GM23338 (cell line): ENCODE data around the gene FGFR2. TPM values are rescaled to one million over a fixed set of nuclear protein-coding genes. Genes with fewer than 3 reads are reported as not detected.

ENCODE experiments used
- ATAC-seq: fragments of 200-7000 bp; cut with Tn5 transposase; 3 replicates; pipeline ENCODE4 v1.9.1; 2020
- DNase-seq: peaks from one replicate; pipeline ENCODE4 v3.0.0-alpha.2; 2015; ENCODE audit warnings: low spot score
- H2AFZ ChIP-seq: fragments of 200-600 bp; sonication (generic); 2 replicates; pipeline ENCODE4 v1.8.0; 2016; ENCODE audit warnings: antibody characterized with exemption, mild to moderate bottlenecking, moderate library complexity
- H3F3A ChIP-seq: fragments of 200-600 bp; sonication (generic); replicated peaks from 2 replicates; pipeline ENCODE4 v1.8.0; 2017; ENCODE audit warnings: antibody characterized with exemption, mixed run types, low read depth
- H3K27ac ChIP-seq: fragments of 200-600 bp; sonication (generic); 2 replicates; pipeline ENCODE4 v1.6.1; 2016; ENCODE audit warnings: low read depth
- H3K27me3 ChIP-seq: fragments of 200-600 bp; sonication (generic); 2 replicates; pipeline ENCODE4 v1.8.0; 2016; ENCODE audit warnings: mild to moderate bottlenecking, mixed run types, moderate library complexity; ENCODE audit not compliant: insufficient read depth
- H3K36me3 ChIP-seq: fragments of 200-600 bp; sonication (generic); 2 replicates; pipeline ENCODE4 v1.8.0; 2016; ENCODE audit warnings: mild to moderate bottlenecking; ENCODE audit not compliant: insufficient read depth
- H3K4me1 ChIP-seq: fragments of 200-600 bp; sonication (generic); 2 replicates; pipeline ENCODE4 v1.8.0; 2016; ENCODE audit warnings: mild to moderate bottlenecking, moderate library complexity; ENCODE audit not compliant: insufficient read depth
- H3K4me2 ChIP-seq: fragments of 200-600 bp; sonication (generic); 2 replicates; pipeline ENCODE4 v1.7.1; 2017; ENCODE audit warnings: mixed run types
- H3K4me3 ChIP-seq: fragments of 200-600 bp; sonication (generic); 2 replicates; pipeline ENCODE4 v1.6.1; 2016; ENCODE audit warnings: mixed run types
- H3K79me2 ChIP-seq: fragments of 200-600 bp; sonication (generic); replicated peaks from 2 replicates; pipeline ENCODE4 v1.8.0; 2017; ENCODE audit warnings: mild to moderate bottlenecking; ENCODE audit not compliant: insufficient read depth
- H3K9me2 ChIP-seq: fragments of 200-600 bp; sonication (generic); 2 replicates; pipeline ENCODE4 v1.8.0; 2017; ENCODE audit not compliant: insufficient read depth
- H4K20me1 ChIP-seq: fragments of 200-600 bp; sonication (generic); replicated peaks from 2 replicates; pipeline ENCODE4 v1.8.0; 2017; ENCODE audit warnings: mild to moderate bottlenecking; ENCODE audit not compliant: insufficient read depth
- H3K27ac Mint-ChIP-seq: 2 replicates; pipeline ENCODE4 v1.8.0; 2020; ENCODE audit warnings: inconsistent platforms, mild to moderate bottlenecking, moderate library complexity, mixed read lengths
- H3K27me3 Mint-ChIP-seq: 3 replicates; pipeline ENCODE4 v1.8.0; 2022; ENCODE audit warnings: low read depth, mild to moderate bottlenecking, moderate library complexity, mixed read lengths, inconsistent platforms; ENCODE audit not compliant: insufficient read depth, poor library complexity
- H3K36me3 Mint-ChIP-seq: 3 replicates; pipeline ENCODE4 v1.8.0; 2021; ENCODE audit warnings: low read depth, mild to moderate bottlenecking, inconsistent platforms, moderate library complexity, mixed read lengths
- H3K4me1 Mint-ChIP-seq: 3 replicates; pipeline ENCODE4 v1.8.0; 2020; ENCODE audit warnings: mild to moderate bottlenecking, inconsistent platforms, mixed read lengths
- H3K4me3 Mint-ChIP-seq: 3 replicates; pipeline ENCODE4 v1.8.0; 2021; ENCODE audit warnings: moderate library complexity, mild to moderate bottlenecking, inconsistent platforms, mixed read lengths
- H3K9me3 Mint-ChIP-seq: 3 replicates; pipeline ENCODE4 v1.8.0; 2020; ENCODE audit warnings: moderate library complexity, mild to moderate bottlenecking, inconsistent platforms, mixed read lengths
- CREB1 ChIP-seq: fragments of 250-450 bp; sonication (Bioruptor Pico); IDR thresholded peaks from 2 replicates; pipeline ENCODE4 v1.5.0; 2020; ENCODE audit warnings: low read depth, mild to moderate bottlenecking, moderate library complexity
- CTCF ChIP-seq, 2 experiments: fragments of 200-600 bp in 1 of 2; sonication (generic) in 1 of 2; conservative IDR thresholded peaks; 2 replicates each; pipeline versions ENCODE4 v1.5.1 to v1.6.1; 2016 to 2017; ENCODE audit warnings: antibody characterized with exemption in 2 of 2, low read depth in 2 of 2, mild to moderate bottlenecking in 2 of 2, moderate library complexity in 1 of 2
- EZH2phosphoT487 ChIP-seq: fragments of 200-600 bp; sonication (generic); IDR thresholded peaks from one replicate; pipeline ENCODE4 v1.8.1; 2018; ENCODE audit warnings: antibody characterized with exemption; ENCODE audit not compliant: unreplicated experiment
- NANOG ChIP-seq: IDR thresholded peaks from 2 replicates; pipeline ENCODE4 v1.6.1; 2016; ENCODE audit warnings: antibody characterized with exemption, borderline replicate concordance
- POLR2AphosphoS5 ChIP-seq: IDR thresholded peaks from 2 replicates; pipeline ENCODE4 v1.6.1; 2016; ENCODE audit warnings: antibody characterized with exemption, low read depth
- REST ChIP-seq: IDR thresholded peaks from one replicate; pipeline ENCODE4 v1.6.1; 2018; ENCODE audit warnings: antibody characterized with exemption; ENCODE audit not compliant: unreplicated experiment
- ZNF114 ChIP-seq: fragments of 250-450 bp; sonication (Bioruptor Pico); IDR thresholded peaks from 2 replicates; pipeline ENCODE4 v1.5.0; 2020; ENCODE audit warnings: mild to moderate bottlenecking, moderate library complexity
- polyA plus RNA-seq: library from polyadenylated mRNA; unstranded; fragments of >200 nt; fragmentation: Nextera tagmentation; extraction: Ambion mirVana; gene quantifications from 2 replicates; pipeline ENCODE4 v1.2.1, GENCODE V29; 2016
- total RNA-seq: library from RNA; depleted of rRNA; stranded (reverse); fragments of >200 nt; shearing (Covaris generic); gene quantifications from 2 replicates; pipeline ENCODE4 v1.2.3, GENCODE V29; 2014

Gene FGFR2
- total and polyA plus RNA-seq, 2 experiments from 2014 or later, result 31.1 to 106 TPM

GRCh38 chr10:121600611-121601010 is 2.4 kb upstream of the FGFR2 start (continued):
- TF ChIP-seq ZNF114 (CRISPR knock-in tag) (no peak), CREB1 (CRISPR knock-in tag) (no peak), POLR2AphosphoS5 (no peak), CTCF (conservative IDR thresholded peaks at IDR 0.05; ENCODE audit: low read depth in 2 of 2) (no peak), REST (no peak)

- Histone ChIP-seq H3K79me2 (peaks cover 34% of the 10 kb centered on the region), H3K4me2 (peak overlapping the region; percentile 73), H3K4me1 (peaks cover 36% of the 10 kb centered on the region), H3K4me3 (peak overlapping the region; percentile 51; the same call in 1 of the 2 replicates), H3K9me2 (no peaks in the 10 kb centered on the region), H3K36me3 (0 out of 2 replicates have a peak, but pooled peaks cover 2% of the 10 kb centered on the region), H2AFZ (no peak overlapping the region), H3F3A (peaks cover 20% of the 10 kb centered on the region; the same call in 1 of the 2 replicates), H4K20me1 (no peaks in the 10 kb centered on the region; the same call in 1 of the 2 replicates), H3K27ac (no peak overlapping the region), H3K27me3 (no peaks in the 10 kb centered on the region)
- Mint-ChIP-seq H3K9me3 (no peaks in the 10 kb centered on the region; the same call in 2 of the 3 replicates), H3K27ac (no peak overlapping the region), H3K4me1 (peaks cover 37% of the 10 kb centered on the region), H3K36me3 (peaks cover 11% of the 10 kb centered on the region), H3K27me3 (peaks cover 20% of the 10 kb centered on the region), H3K4me3 (peak overlapping the region; percentile 50)
- ATAC-seq, result no peak
- peak; percentile 45 for DNase-seq
- TF ChIP-seq CREB1 (CRISPR knock-in tag), result no peak
- no peak for TF ChIP-seq ZNF114 (CRISPR knock-in tag)
- TF ChIP-seq NANOG, result no peak
- no peak for TF ChIP-seq EZH2phosphoT487
- no peak for TF ChIP-seq REST
Observed at GRCh38 chr10:121599947-121600346, 1.7 kb upstream of the FGFR2 start.
